ENCODE results near the gene EXOC3L4. TPM values are rescaled to one million over a fixed set of nuclear protein-coding genes. Genes with fewer than 3 reads are reported as not detected.
A peak's percentile ranks its signal among the peaks of the same experiment; 100 is the strongest.

Gene EXOC3L4
- total and polyA plus RNA-seq, 2 of the 8 experiments (the other 6 are each of a cell fraction or from before 2014, with no cell fraction given) = 0.45 to 0.57 TPM

- Histone ChIP-seq H3K18ac (ENCODE audit: extremely low read depth, low read length) (no peak overlapping the region), H3K79me1 (ENCODE audit: low read depth, low read length) (no peaks in the 10 kb centered on the region), H2BK15ac (ENCODE audit: low read length) (peak overlapping the region; percentile 95; the same call in 1 of the 2 replicates), H3K9me3 (ENCODE audit: insufficient read depth in 2 of 2, low read depth in 1 of 2, low read length in 1 of 2) (no peaks in the 10 kb centered on the region), H2BK12ac (ENCODE audit: low read depth, low read length) (peak overlapping the region; percentile 92; the same call in 1 of the 2 replicates), H3K36me3 (ENCODE audit: control insufficient read depth in 2 of 4, insufficient read depth in 4 of 4, low read length in 3 of 4) (no peaks in the 10 kb centered on the region), H3K4me2 (ENCODE audit: insufficient read depth in 1 of 2, low read depth in 2 of 2, low read length in 2 of 2) (peak overlapping the region; percentile 8 to 66; a peak in 3 of 4 replicates), H4K91ac (replicated peaks; ENCODE audit: insufficient read length, low read length) (peak overlapping the region; percentile 74), H2AK5ac (ENCODE audit: low read depth, low read length) (no peak overlapping the region), H3K23me2 (ENCODE audit: low read depth, low read length) (peaks cover 3% of the 10 kb centered on the region; the same call in 1 of the 2 replicates), H3K14ac (ENCODE audit: insufficient read length) (no peak overlapping the region), H3K79me2 (ENCODE audit: control insufficient read depth in 1 of 2, insufficient read depth in 2 of 2, low read length in 2 of 2) (no peaks in the 10 kb centered on the region), H4K8ac (ENCODE audit: extremely low read depth, insufficient read depth, low read length) (peak overlapping the region; percentile 62; the same call in 1 of the 2 replicates), H3K4me1 (replicated peaks in 1 of 4; ENCODE audit: control insufficient read depth in 3 of 4, insufficient read depth in 4 of 4, low read length in 3 of 4) (peaks cover 0 to 31% (median 18%) of the 10 kb centered on the region in 4 experiments; a peak in 6 of 7 replicates), H4K20me1 (replicated peaks in 1 of 2; ENCODE audit: control insufficient read depth in 1 of 2, insufficient read depth in 2 of 2, low read length in 2 of 2) (peaks cover 0 to 3% of the 10 kb centered on the region in 2 experiments), H3K9ac (replicated peaks in 1 of 4; ENCODE audit: extremely low read depth in 1 of 4, low read depth in 3 of 4, low read length in 3 of 4) (no peak overlapping the region), H4K5ac (ENCODE audit: insufficient read length, low read depth, low read length) (no peak overlapping the region), H2BK5ac (ENCODE audit: low read depth, low read length) (no peak overlapping the region), H2BK20ac (ENCODE audit: low read length) (no peak overlapping the region), H2BK120ac (replicated peaks; ENCODE audit: low read depth, low read length) (no peak overlapping the region), H3K4ac (replicated peaks; ENCODE audit: insufficient read length, low read depth, low read length) (no peak overlapping the region), H2AFZ (ENCODE audit: low read length) (no peak overlapping the region), H3K27ac (ENCODE audit: low read depth, low read length) (no peak overlapping the region), H3K27me3 (replicated peaks in 1 of 4; ENCODE audit: control insufficient read depth in 3 of 4, extremely low read depth in 1 of 4, insufficient read depth in 3 of 4, low read length in 3 of 4) (peaks cover 7 to 42% (median 34%) of the 10 kb centered on the region in 4 experiments), H3K23ac (ENCODE audit: insufficient read length) (no peak overlapping the region), H3K56ac (replicated peaks; ENCODE audit: insufficient read length, low read depth, low read length) (no peak overlapping the region), H3K4me3 (ENCODE audit: extremely low read depth in 1 of 4, insufficient read depth in 2 of 4, low read depth in 3 of 4, low read length in 4 of 4) (peak overlapping the region in 1 of 4 experiments; percentile 39; a peak in 2 of 8 replicates)
- ChIA-PET CTCF (ENCODE audit: partially characterized antibody) (interaction anchor here (0.7 to 10.4 kb wide), 51 partner anchors 8 to 426 kb away, joined by 3 to 276 read pairs (median 7); partner anchors contain the start of genes EXOC3L4, LBHD2 and TNFAIP2), POLR2A (ENCODE audit: partially characterized antibody) (interaction anchor here (0.6 to 2.5 kb wide), 12 partner anchors 14 to 419 kb away, joined by 3 to 14 read pairs (median 4); partner anchors contain the start of gene EIF5)
- FAIRE-seq (no peak), DNase-seq (ENCODE audit: low read depth in 1 of 2, low spot score in 2 of 2) (no peak)
- TF ChIP-seq RXRA (IDR thresholded peaks at IDR 0.05; ENCODE audit: insufficient read depth, low read depth, low read length) = no peak
- TF ChIP-seq ATF3 (IDR thresholded peaks at IDR 0.05; ENCODE audit: insufficient read depth, low read depth, low read length) = no peak
- TF ChIP-seq EZH2 (IDR thresholded peaks at IDR 0.05; ENCODE audit: low read depth, low read length, severe bottlenecking) = peak; percentile 58
- no peak for TF ChIP-seq RAD21 (IDR thresholded peaks at IDR 0.05 in 1 of 2, conservative IDR thresholded peaks at IDR 0.05 in 1 of 2; ENCODE audit: low read depth in 2 of 2, low read length in 2 of 2)
- TF ChIP-seq NRF1 (IDR thresholded peaks at IDR 0.05; ENCODE audit: low read depth, low read length) = no peak
- TF ChIP-seq HDAC2 (IDR thresholded peaks at IDR 0.05; ENCODE audit: borderline replicate concordance in 1 of 2, low read depth in 2 of 2, low read length in 2 of 2) = no peak
- 75% methylated on average over 16 of the region's 20 CpGs; no CpG with 5 or more reads in 1 of the 2 experiments for WGBS, 2 experiments (ENCODE audit: extremely low coverage in 1 of 2, insufficient coverage in 1 of 2, insufficient read length in 1 of 2, insufficient replicate concordance in 2 of 2, low coverage in 1 of 2, low lambda C conversion rate in 2 of 2, missing lambda C conversion rate in 1 of 2)
These were observed 9.8 kb downstream of the EXOC3L4 start for GRCh38 chr14:103104389-103104653.

Measured in H1 (cell line).